Activated CD4-positive, alpha-beta T cell treated with anti-CD3 and anti-CD28 coated beads for 24 hours (primary cell): ENCODE measurements around the gene MAML2.

ENCODE experiments used
- DNase-seq, 2 donors: peaks; one replicate each; pipeline ENCODE4 v3.0.0-alpha.2; 2020; ENCODE audit warnings: low read depth in 2 of 2

The MAML2 gene

GRCh38 chr11:96008161-96008720 is 334.8 kb downstream of the MAML2 start:
- DNase-seq = no peak

GRCh38 chr11:96006037-96006436 is 337.0 kb downstream of the MAML2 start:
- DNase-seq = no peak

GRCh38 chr11:96004862-96005261 is 338.1 kb downstream of the MAML2 start:
- DNase-seq = no peak

GRCh38 chr11:96002754-96003290 is 340.2 kb downstream of the MAML2 start:
- DNase-seq = no peak

GRCh38 chr11:96002339-96002738 is 340.7 kb downstream of the MAML2 start:
- DNase-seq = no peak

- DNase-seq = no peak
These were observed 342.0 kb downstream of the MAML2 start for GRCh38 chr11:96001037-96001436.

- DNase-seq = no peak
These were observed 343.1 kb downstream of the MAML2 start for GRCh38 chr11:95999711-96000406.

- no peak for DNase-seq
These were observed 346.3 kb downstream of the MAML2 start for GRCh38 chr11:95996621-95997235.

GRCh38 chr11:95994329-95994728 is 348.7 kb downstream of the MAML2 start:
- DNase-seq = no peak

GRCh38 chr11:95993438-95994298 is 349.3 kb downstream of the MAML2 start:
- DNase-seq = no peak

GRCh38 chr11:95991545-95991944 is 351.4 kb downstream of the MAML2 start:
- DNase-seq = no peak

- no peak for DNase-seq
These were observed 351.9 kb downstream of the MAML2 start for GRCh38 chr11:95991101-95991500.

GRCh38 chr11:95989780-95990179 is 353.2 kb downstream of the MAML2 start:
- DNase-seq = no peak

- DNase-seq = no peak
These were observed 353.9 kb downstream of the MAML2 start for GRCh38 chr11:95989076-95989605.

GRCh38 chr11:95985174-95985808 is 357.7 kb downstream of the MAML2 start:
- DNase-seq = no peak

- no peak for DNase-seq
These were observed 358.9 kb downstream of the MAML2 start for GRCh38 chr11:95984072-95984471.

GRCh38 chr11:95977534-95978174 is 365.3 kb downstream of the MAML2 start:
- DNase-seq = no peak

GRCh38 chr11:95976550-95976949 is 366.4 kb downstream of the MAML2 start:
- no peak for DNase-seq

GRCh38 chr11:95975343-95975742 is 367.7 kb downstream of the MAML2 start:
- DNase-seq = no peak

- DNase-seq = no peak
These were observed 370.9 kb downstream of the MAML2 start for GRCh38 chr11:95972060-95972459.

- DNase-seq = no peak
These were observed 374.4 kb downstream of the MAML2 start for GRCh38 chr11:95968585-95968984.
